Natural killer cell treated with Interleukin-12 subunit alpha and Interleukin-12 subunit beta and Interleukin-15 and Interleukin-18, amount 100 ng/mL, for 72 hours (primary cell): Measurements from ENCODE around the gene CCDC30. TPM values are rescaled to one million over a fixed set of nuclear protein-coding genes. Genes with fewer than 3 reads are reported as not detected.
"Not testable (repeated sequence)": the region's sequence is repeated elsewhere in the genome, so short reads cannot be mapped to it uniquely, and the experiment has no call there.

Experiments used
- ATAC-seq, 2 donors: fragments of 150-1000 bp; cut with Tn5 transposase in 1 of 2; sonication (Bioruptor Pico), chemical (Tn5 transposase) in 1 of 2; 2 replicates each; pipeline ENCODE4 v1.10.0; 2021
- DNase-seq: peaks from one replicate; pipeline ENCODE4 v3.0.0; 2022; ENCODE audit warnings: low spot score
- H3K27ac Mint-ChIP-seq, 2 donors: 1 replicate in 1 of 2; 2 replicates in 1 of 2; pipeline ENCODE4 v1.8.0; 2022; ENCODE audit warnings: mixed read lengths in 2 of 2, mild to moderate bottlenecking in 1 of 2, moderate library complexity in 1 of 2
- H3K27me3 Mint-ChIP-seq, 2 donors: 1 replicate in 1 of 2; 2 replicates in 1 of 2; pipeline ENCODE4 v1.8.0; 2022; ENCODE audit warnings: mixed read lengths in 2 of 2
- H3K36me3 Mint-ChIP-seq: one replicate; pipeline ENCODE4 v1.8.0; 2022; ENCODE audit warnings: mixed read lengths
- H3K4me1 Mint-ChIP-seq, 2 donors: 1 replicate in 1 of 2; 2 replicates in 1 of 2; pipeline ENCODE4 v1.8.0; 2022; ENCODE audit warnings: low read depth in 2 of 2, mixed read lengths in 2 of 2, mild to moderate bottlenecking in 1 of 2
- H3K4me3 Mint-ChIP-seq: one replicate; pipeline ENCODE4 v1.8.0; 2022; ENCODE audit warnings: mixed read lengths
- H3K9me3 Mint-ChIP-seq: 2 replicates; pipeline ENCODE4 v1.8.0; 2022; ENCODE audit warnings: mixed read lengths
- total RNA-seq, 2 donors: library from RNA; stranded (reverse); gene quantifications; one replicate each; pipeline ENCODE4 v1.2.3, GENCODE V29; 2022

Gene CCDC30
- total RNA-seq, 2 donors from 2014 or later = 0.76 to 2.6 TPM

DNA sequence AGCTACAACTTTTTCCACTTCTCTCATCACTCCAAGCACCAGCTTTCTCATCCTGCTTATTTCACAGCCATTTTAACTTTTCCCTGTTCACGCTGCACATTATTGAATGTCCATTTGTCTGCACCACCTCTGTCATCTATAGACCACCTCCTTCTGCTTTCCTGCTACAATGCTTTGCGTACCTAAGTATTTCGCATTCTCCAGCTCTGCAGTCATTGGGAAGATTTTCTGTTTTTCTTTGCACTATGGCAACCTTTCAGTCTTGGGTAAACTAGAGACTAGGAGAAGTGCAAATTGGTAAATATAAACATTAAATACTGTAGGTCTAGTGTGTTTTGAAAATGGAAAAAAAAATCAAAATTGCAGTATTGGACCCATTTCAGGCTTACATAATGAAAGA lies 835 bp downstream of the CCDC30 start:
- Mint-ChIP-seq H3K27me3 (no peaks in the 10 kb centered on the region), H3K27ac (peak overlapping the region in 1 of 2 donors; percentile 59), H3K4me3 (peak overlapping the region; percentile 76), H3K36me3 (peaks cover 6% of the 10 kb centered on the region), H3K9me3 (no peaks in the 10 kb centered on the region), H3K4me1 (peaks cover 13 to 24% of the 10 kb centered on the region in 2 donors)
- DNase-seq (no peak), ATAC-seq (no peak)

DNA sequence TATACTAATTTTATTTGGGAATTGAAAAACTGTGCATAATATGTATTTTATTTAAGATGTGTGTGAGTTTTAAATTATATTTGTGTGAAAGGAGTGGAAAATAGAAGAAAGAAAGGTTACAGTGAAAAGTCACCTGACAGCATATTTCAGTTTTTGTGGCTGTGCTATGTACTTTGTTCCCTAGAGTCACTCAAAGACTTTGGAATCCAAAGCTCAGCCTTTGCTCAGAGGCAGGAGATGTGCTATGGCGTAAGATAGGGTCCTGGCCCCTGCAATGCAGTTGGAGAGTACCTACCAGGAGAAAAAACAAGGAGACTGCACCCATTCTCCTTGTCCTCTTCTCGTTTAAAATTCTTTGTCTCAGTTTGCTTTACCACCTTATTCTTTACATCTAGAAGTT lies 2.9 kb downstream of the CCDC30 start:
- Mint-ChIP-seq H3K4me3 (no peak overlapping the region), H3K9me3 (no peaks in the 10 kb centered on the region), H3K4me1 (peaks cover 12 to 18% of the 10 kb centered on the region in 2 donors), H3K27me3 (peaks cover 0 to 4% of the 10 kb centered on the region in 2 donors), H3K27ac (no peak overlapping the region), H3K36me3 (no peaks in the 10 kb centered on the region)
- DNase-seq (no peak), ATAC-seq (no peak)

DNA sequence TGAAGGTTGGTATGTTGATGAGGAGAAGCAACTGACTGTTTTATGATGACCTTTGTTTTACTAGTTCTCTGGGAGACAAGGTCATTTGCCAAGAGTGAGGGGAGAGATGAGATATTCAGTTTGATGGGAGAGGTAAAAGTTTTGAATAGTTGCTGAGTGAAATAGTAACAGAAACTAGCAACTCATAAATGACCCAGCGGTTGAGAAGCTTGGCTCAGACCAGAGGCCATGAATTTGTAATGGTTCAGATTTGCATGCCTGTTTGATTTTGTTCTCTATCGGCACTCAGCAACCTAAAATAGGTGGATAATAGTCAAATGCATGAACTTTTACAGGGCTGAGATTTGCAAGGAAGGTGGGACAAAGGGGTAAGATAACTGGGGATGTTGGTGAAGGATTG lies 6.6 kb downstream of the CCDC30 start:
- DNase-seq (no peak), ATAC-seq (no peak)
- Mint-ChIP-seq H3K4me1 (peaks cover 0 to 3% of the 10 kb centered on the region in 2 donors), H3K27me3 (peaks cover 0 to 4% of the 10 kb centered on the region in 2 donors), H3K4me3 (no peak overlapping the region), H3K36me3 (no peaks in the 10 kb centered on the region), H3K27ac (no peak overlapping the region), H3K9me3 (no peaks in the 10 kb centered on the region)

DNA sequence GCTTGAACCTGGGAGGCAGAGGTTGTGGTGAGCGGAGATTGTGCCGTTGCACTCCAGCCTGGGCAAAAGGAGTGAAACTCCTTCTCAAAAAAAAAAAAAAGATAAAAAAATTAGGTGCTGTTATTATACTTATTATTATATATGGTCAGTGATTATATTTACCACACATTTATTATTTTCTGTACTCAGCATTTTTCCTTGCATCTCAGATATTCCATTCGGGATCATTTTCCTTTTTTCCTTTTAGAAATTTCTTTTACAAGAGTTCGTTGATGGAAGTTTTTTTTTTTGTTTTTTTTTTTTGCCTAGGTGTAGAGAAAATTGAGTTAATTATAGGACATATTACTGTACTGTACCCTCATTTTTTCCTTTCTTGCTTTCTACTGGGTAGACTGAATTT lies 13.5 kb downstream of the CCDC30 start:
- H3K4me3 Mint-ChIP-seq = no peak overlapping the region
- no peaks in the 10 kb centered on the region for H3K4me1 Mint-ChIP-seq
- DNase-seq = no peak
- no peaks in the 10 kb centered on the region for H3K9me3 Mint-ChIP-seq
- H3K27ac Mint-ChIP-seq = no peak overlapping the region
- H3K27me3 Mint-ChIP-seq = no peaks in the 10 kb centered on the region
- ATAC-seq = no peak
- H3K36me3 Mint-ChIP-seq = no peaks in the 10 kb centered on the region

DNA sequence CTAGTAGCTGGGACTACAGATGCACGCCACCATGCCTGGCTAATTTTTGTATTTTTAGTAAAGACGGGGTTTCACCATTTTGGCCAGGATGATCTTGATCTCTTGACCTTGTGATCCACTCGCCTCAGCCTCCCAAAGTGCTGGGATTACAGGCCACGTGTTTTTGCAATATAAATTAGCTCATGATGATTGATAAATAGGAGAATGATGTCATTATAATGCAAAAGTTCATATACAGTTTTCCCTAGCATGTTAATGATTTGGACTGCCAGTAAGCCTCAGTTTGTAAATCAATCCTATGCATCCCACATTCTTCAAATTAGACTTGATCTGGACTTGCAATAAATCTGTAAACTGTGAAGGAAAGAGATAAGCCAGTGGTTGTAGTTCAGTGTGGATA lies 14.3 kb downstream of the CCDC30 start:
- not testable (repeated sequence) for DNase-seq, H3K9me3 Mint-ChIP-seq, H3K4me3 Mint-ChIP-seq, H3K27me3 Mint-ChIP-seq, H3K27ac Mint-ChIP-seq, H3K36me3 Mint-ChIP-seq, ATAC-seq, H3K4me1 Mint-ChIP-seq

DNA sequence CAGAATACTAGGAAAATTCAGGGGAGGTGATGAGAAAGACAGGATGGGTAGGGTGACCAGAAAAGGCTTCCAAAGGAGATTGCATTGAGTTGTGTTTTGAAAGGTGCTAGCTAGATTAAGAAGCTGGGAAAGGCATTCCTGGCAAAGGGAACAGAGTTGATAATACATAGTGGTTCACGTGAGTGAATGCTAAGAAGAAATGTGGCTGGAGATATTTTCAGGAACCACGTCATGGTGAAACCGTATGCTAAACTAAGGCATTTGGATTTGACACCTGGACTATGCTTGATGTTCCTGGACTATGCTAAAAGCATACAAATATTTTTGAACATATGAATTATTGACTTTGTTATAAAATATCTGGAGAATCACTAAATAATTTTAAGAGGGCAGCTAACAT lies 14.7 kb downstream of the CCDC30 start:
- Mint-ChIP-seq H3K36me3 (no peaks in the 10 kb centered on the region), H3K4me3 (no peak overlapping the region), H3K4me1 (no peaks in the 10 kb centered on the region), H3K27ac (no peak overlapping the region), H3K9me3 (no peaks in the 10 kb centered on the region), H3K27me3 (no peaks in the 10 kb centered on the region)
- no peak for ATAC-seq
- no peak for DNase-seq

DNA sequence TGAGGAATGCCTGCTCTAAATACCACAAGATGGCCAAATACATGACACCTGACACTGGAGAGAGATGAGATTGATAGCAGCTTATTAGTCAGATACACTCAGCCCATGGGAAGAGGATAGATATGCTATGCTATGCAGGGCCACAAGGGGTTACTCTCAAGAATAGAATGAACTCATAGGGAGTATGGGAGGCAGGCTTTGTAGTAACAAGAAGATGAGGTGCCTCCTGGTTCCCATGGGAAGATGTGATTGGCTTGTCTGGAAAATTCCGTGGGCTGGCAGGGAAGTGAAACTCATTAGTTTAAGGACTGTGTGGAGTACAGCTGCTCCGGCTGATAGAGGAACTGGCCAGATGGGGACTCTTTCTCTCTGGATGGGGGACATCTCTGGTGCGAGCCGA lies 16.5 kb downstream of the CCDC30 start:
- no peaks in the 10 kb centered on the region for H3K4me1 Mint-ChIP-seq
- ATAC-seq = peak in 1 of 2 donors; percentile 51
- H3K36me3 Mint-ChIP-seq = no peaks in the 10 kb centered on the region
- no peak for DNase-seq
- H3K27ac Mint-ChIP-seq = no peak overlapping the region
- H3K27me3 Mint-ChIP-seq = no peaks in the 10 kb centered on the region
- no peak overlapping the region for H3K4me3 Mint-ChIP-seq
- no peaks in the 10 kb centered on the region for H3K9me3 Mint-ChIP-seq

DNA sequence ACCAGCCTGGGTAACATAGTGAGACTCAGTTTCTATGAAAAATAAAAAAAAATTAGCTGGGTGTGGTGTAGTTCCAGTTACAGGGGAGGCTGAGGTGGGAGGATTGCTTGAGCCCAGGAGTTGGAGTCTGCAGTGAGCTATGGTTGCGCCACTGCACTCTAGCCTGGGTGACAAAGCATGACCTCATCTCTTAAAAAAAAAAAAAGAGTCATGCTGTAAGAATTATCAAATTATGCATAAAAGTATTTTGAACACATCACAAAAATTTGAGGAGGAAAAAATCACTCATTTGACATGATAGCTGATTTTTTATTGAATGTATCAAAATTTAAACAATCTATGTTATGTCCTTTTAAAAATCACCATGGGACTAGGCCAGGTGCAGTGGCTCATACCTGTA lies 17.8 kb downstream of the CCDC30 start:
- no peak overlapping the region for H3K4me3 Mint-ChIP-seq
- DNase-seq (no peak), ATAC-seq (no peak)

DNA sequence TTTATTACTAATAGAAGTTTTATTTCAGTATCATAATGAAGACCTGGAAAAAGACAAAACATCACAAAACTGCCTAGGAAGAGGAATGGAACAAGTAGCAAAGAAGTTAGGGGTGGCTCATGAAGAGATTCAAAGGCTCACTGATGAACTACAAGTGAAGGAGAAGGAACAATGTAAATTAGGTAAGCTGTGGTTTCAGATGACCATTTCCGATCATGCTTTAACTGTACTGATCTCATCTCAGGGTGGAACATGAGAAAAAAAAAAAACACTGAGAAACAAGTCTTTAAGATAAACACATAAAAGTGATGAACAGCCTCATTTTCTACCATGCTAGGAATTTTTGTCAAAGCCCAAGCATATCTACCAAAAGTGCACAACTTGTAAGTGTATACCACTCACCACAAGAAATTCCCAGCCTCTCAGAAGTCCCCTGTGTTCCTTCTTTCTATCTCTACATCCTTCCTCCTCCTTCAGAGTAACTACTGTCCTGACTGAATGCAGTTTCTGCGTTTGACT lies 19.6 kb downstream of the CCDC30 start:
- no peak for DNase-seq
- no peaks in the 10 kb centered on the region for H3K4me1 Mint-ChIP-seq
- H3K27me3 Mint-ChIP-seq = no peaks in the 10 kb centered on the region
- ATAC-seq = no peak
- H3K27ac Mint-ChIP-seq = no peak overlapping the region
- no peaks in the 10 kb centered on the region for H3K9me3 Mint-ChIP-seq
- H3K36me3 Mint-ChIP-seq = no peaks in the 10 kb centered on the region
- H3K4me3 Mint-ChIP-seq = no peak overlapping the region

More for the DNA sequence above, 17.8 kb downstream of the CCDC30 start:
- Mint-ChIP-seq H3K36me3 (no peaks in the 10 kb centered on the region), H3K9me3 (no peaks in the 10 kb centered on the region), H3K4me1 (no peaks in the 10 kb centered on the region), H3K27ac (no peak overlapping the region), H3K27me3 (no peaks in the 10 kb centered on the region)

DNA sequence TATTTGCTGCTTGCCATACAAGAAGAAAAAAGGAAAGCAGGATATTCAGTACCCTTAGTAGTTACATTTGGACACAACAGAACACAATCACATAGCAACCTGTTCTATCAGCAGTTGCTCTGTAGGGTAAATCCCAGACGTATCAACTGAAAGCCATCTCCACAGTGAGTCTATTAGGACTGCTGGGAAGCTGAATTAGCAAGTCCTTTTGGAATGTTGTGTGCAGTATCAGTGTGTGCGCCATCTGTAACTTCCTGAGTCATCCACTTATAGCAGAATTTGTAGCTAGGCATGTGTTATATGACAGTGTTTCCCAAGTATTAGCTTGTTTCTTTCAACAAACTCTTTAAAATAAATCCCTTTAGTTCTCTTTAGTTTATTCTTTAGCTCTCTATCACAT lies 21.3 kb downstream of the CCDC30 start:
- Mint-ChIP-seq H3K27ac (no peak overlapping the region), H3K4me1 (no peaks in the 10 kb centered on the region), H3K27me3 (no peaks in the 10 kb centered on the region), H3K4me3 (no peak overlapping the region), H3K36me3 (no peaks in the 10 kb centered on the region), H3K9me3 (no peaks in the 10 kb centered on the region)
- DNase-seq (no peak), ATAC-seq (no peak)

DNA sequence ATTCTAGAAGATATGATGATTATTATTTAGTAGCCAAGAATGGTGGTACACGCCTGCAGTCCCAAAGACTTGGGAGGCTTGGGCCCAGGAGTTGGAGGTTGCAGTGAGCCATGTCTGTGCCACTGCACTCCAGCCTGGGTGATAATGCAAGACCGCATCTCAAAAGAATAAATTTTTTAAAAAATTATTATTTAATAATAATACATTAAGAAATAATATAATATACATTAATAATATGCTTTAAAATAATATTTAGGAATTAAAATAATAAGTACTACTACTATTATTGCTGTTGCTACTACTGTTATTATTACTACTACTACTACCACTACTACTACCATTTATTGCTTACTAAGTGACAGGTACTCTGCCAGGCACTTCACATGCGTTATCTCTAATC lies 27.2 kb downstream of the CCDC30 start:
- DNase-seq (no peak), ATAC-seq (no peak)
- Mint-ChIP-seq H3K4me1 (no peaks in the 10 kb centered on the region), H3K36me3 (no peaks in the 10 kb centered on the region), H3K9me3 (no peaks in the 10 kb centered on the region), H3K4me3 (no peak overlapping the region), H3K27ac (no peak overlapping the region), H3K27me3 (no peaks in the 10 kb centered on the region)

DNA sequence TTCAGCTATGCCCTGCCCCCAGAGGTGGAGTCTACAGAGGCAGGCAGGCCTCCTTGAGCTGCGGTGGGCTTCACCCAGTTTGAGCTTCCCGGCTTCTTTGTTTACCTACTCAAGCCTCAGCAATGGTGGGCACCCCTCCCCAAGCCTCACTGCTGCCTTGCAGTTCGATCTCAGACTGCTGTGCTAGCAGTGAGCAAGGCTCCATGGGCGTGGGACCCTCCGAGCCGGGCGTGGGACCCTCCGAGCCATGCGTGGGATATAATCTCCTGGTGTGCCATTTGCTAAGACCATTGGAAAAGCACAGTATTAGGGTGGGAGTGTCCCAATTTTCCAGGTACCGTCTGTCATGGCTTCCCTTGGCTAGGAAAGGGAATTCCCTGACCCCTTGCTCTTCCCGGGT lies 38.9 kb downstream of the CCDC30 start:
- H3K27ac Mint-ChIP-seq, ATAC-seq: not testable (repeated sequence)

DNA sequence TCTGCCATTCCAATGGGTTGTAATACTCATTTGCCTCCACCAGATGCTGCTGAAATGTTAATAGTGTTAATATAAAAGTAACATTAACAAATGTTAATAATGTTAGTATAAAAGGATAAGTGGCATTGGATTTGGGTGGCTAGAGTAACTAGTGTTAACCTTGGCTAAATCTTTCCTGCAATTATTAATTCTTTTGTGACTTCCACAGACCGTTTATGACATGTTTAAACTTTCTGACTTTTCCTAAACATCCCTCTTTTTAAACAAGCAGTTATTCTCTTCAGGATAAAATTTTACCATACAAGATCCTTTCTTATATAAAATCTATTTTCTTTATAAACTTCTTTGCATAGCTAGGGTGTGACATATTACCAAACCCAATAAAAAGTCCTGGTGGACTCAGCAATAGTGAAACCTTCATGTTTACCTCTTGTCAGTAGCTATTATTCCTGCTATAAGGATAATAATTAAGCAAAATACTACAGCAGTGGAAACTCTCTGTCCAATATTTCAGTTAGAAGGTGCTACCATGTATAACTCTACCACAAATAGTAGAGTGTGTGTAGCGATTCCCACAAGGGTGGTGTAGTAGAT lies 41.5 kb downstream of the CCDC30 start:
- Mint-ChIP-seq H3K4me3 (no peak overlapping the region), H3K9me3 (peaks cover 3% of the 10 kb centered on the region), H3K4me1 (no peaks in the 10 kb centered on the region), H3K27me3 (no peaks in the 10 kb centered on the region), H3K27ac (no peak overlapping the region), H3K36me3 (peaks cover 23% of the 10 kb centered on the region)
- DNase-seq (no peak), ATAC-seq (no peak)

More for the DNA sequence above, 38.9 kb downstream of the CCDC30 start:
- H3K4me3 Mint-ChIP-seq, H3K9me3 Mint-ChIP-seq, H3K27me3 Mint-ChIP-seq, H3K4me1 Mint-ChIP-seq, DNase-seq: not testable (repeated sequence)
- peaks cover 13% of the 10 kb centered on the region for H3K36me3 Mint-ChIP-seq

DNA sequence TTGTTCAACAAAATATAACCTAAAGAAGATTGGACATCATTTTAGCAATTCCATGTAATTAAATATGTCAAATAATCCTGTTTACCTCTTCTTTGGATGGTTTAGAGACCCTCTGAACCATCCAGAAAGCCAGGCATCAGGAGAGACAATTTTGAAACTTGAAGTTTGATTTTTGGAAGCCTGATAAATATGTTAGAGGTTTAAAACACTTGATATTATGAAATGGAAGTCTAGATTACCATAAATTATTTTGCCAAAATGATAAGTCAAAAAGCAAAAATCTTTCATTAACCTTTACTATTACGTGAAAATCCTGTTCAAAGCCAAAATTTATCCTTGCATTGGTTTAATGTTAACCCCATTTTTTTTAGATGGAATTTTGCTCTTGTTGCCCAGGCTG lies 43.5 kb downstream of the CCDC30 start:
- no peak overlapping the region for H3K4me3 Mint-ChIP-seq
- peaks cover 27% of the 10 kb centered on the region for H3K36me3 Mint-ChIP-seq
- peaks cover 8% of the 10 kb centered on the region for H3K9me3 Mint-ChIP-seq

DNA sequence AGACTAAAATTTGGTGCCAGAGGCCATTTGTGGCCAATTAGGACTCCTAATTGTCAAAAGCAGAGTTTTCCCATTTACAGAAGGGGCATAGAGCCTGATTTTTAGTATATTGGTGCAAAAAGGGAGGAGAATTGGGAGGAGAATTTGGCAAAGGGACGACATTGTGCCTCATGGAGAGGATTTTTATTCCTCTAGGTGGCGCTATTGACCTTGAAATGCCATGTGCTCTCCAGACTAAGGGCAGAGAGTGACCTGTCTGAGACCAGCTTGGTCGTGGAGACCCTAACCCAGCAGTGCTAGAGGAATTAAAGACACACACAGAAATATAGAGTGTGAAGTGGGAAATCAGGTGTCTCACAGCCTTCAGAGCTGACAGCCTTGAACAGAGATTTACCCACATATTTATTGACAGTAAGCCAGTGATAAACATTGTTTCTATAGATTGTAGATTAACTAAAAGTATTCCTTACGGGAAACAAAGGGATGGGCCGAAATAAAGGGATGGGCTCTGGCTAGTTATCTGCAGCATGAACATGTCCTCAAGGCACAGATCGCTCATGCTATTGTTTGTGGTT lies 48.6 kb downstream of the CCDC30 start:
- H3K9me3 Mint-ChIP-seq = peaks cover 15% of the 10 kb centered on the region
- not testable (repeated sequence) for H3K4me1 Mint-ChIP-seq, DNase-seq, ATAC-seq, H3K27me3 Mint-ChIP-seq, H3K27ac Mint-ChIP-seq, H3K4me3 Mint-ChIP-seq
- H3K36me3 Mint-ChIP-seq = peaks cover 24% of the 10 kb centered on the region

More for the DNA sequence above, 43.5 kb downstream of the CCDC30 start:
- no peaks in the 10 kb centered on the region for H3K27me3 Mint-ChIP-seq
- H3K27ac Mint-ChIP-seq = no peak overlapping the region
- H3K4me1 Mint-ChIP-seq = no peaks in the 10 kb centered on the region
- ATAC-seq = no peak
- no peak for DNase-seq
